HepG2 (cell line): Measurements from ENCODE around the gene KIAA1217. TPM values are rescaled to one million over a fixed set of nuclear protein-coding genes. Genes with fewer than 3 reads are reported as not detected.

Experiments used
- ATAC-seq: fragments of 200-7000 bp; cut with Tn5 transposase; 3 replicates; pipeline ENCODE4 v1.9.1; 2020; ENCODE audit warnings: mild to moderate bottlenecking, moderate library complexity
- BruUV-seq: library from RNA; stranded (reverse); fragments of 400-500 nt; replicated peaks from 2 replicates; lab custom pipeline; 2021; lab: Mats Ljungman, UMichigan
- CTCF ChIA-PET: fragments of 300-600 bp; formaldehyde crosslinking; extraction: SDS; loops from one replicate; lab custom pipeline; 2021; ENCODE audit warnings: low total read pairs, inconsistent platforms, low intra/inter-chr PET ratio; lab: Yijun Ruan, JAX
- POLR2A ChIA-PET: fragments of 350-600 bp; sonication (Branson Sonifier 250); formaldehyde crosslinking; loops from one replicate; lab custom pipeline; 2020; ENCODE audit warnings: antibody characterized with exemption, inconsistent platforms; lab: Yijun Ruan, JAX
- DNase-seq: peaks from one replicate; pipeline ENCODE4 v3.0.0-alpha.2; 2015; ENCODE audit warnings: low spot score
- FAIRE-seq: peaks from 3 replicates; lab custom pipeline; 2011; peaks lifted over from hg19 to GRCh38; lab: Jason Lieb, UNC
- H2AFZ ChIP-seq: one replicate; pipeline ENCODE4 v1.6.1; 2011; ENCODE audit warnings: low read length, inconsistent platforms
- H3K27ac ChIP-seq: fragments of 300-600 bp; 3 replicates; pipeline ENCODE4 v1.8.0; 2011; ENCODE audit warnings: mixed run types, mild to moderate bottlenecking, mixed read lengths, low read length, inconsistent platforms; ENCODE audit not compliant: insufficient read depth; ENCODE audit errors: extremely low read length
- H3K27me3 ChIP-seq, 2 experiments: fragments of 200-600 bp in 1 of 2; 2 replicates in 1 of 2; 3 replicates in 1 of 2; pipeline versions ENCODE4 v1.6.0 to v1.8.0; 2011; ENCODE audit warnings: low read length in 2 of 2, mild to moderate bottlenecking in 2 of 2, moderate library complexity in 2 of 2, inconsistent platforms in 1 of 2; ENCODE audit not compliant: insufficient read depth in 2 of 2, control insufficient read depth in 1 of 2
- H3K36me3 ChIP-seq, 2 experiments: fragments of 200-600 bp in 1 of 2; replicated peaks in 1 of 2; 2 replicates in 1 of 2; 3 replicates in 1 of 2; pipeline versions ENCODE4 v1.5.1 to v1.8.0; 2011; ENCODE audit warnings: low read length in 2 of 2, inconsistent platforms in 1 of 2; ENCODE audit not compliant: insufficient read depth in 2 of 2, control insufficient read depth in 1 of 2
- H3K4me1 ChIP-seq: 2 replicates; pipeline ENCODE4 v1.5.1; 2012; ENCODE audit warnings: low read length, inconsistent platforms; ENCODE audit not compliant: insufficient read depth
- H3K4me2 ChIP-seq: 2 replicates; pipeline ENCODE4 v1.6.0; 2011; ENCODE audit warnings: low read depth, low read length, inconsistent platforms
- H3K4me3 ChIP-seq, 3 experiments: fragments of 200-600 bp in 1 of 3; sonication (generic), shearing (Covaris generic) in 1 of 3; replicated peaks in 1 of 3; 2 replicates each; pipeline ENCODE4 v1.5.1; 2011 to 2016; ENCODE audit warnings: low read length in 3 of 3, inconsistent platforms in 2 of 3, low read depth in 2 of 3, mild to moderate bottlenecking in 2 of 3, control low read depth in 1 of 3, mixed read lengths in 1 of 3; ENCODE audit not compliant: insufficient read depth in 1 of 3
- H3K79me2 ChIP-seq: one replicate; pipeline ENCODE4 v1.6.1; 2011; ENCODE audit warnings: low read length, inconsistent platforms; ENCODE audit not compliant: insufficient read depth
- H3K9ac ChIP-seq: 2 replicates; pipeline ENCODE4 v1.6.0; 2011; ENCODE audit warnings: mild to moderate bottlenecking, low read depth, low read length, inconsistent platforms; ENCODE audit not compliant: insufficient read depth
- H3K9me3 ChIP-seq: 2 replicates; pipeline ENCODE4 v1.5.1; 2012; ENCODE audit warnings: mild to moderate bottlenecking, low read length
- H4K20me1 ChIP-seq: 2 replicates; pipeline ENCODE4 v1.6.0; 2011; ENCODE audit warnings: inconsistent platforms, mild to moderate bottlenecking, low read length, moderate library complexity; ENCODE audit not compliant: insufficient read depth
- ARNTL ChIP-seq: sonication (generic); formaldehyde crosslinking; IDR thresholded peaks from 2 replicates; pipeline ENCODE4 v1.4.0; 2020; ENCODE audit warnings: mild to moderate bottlenecking, missing genetic modification reagents
- ISX ChIP-seq: sonication (generic); formaldehyde crosslinking; conservative IDR thresholded peaks from 2 replicates; pipeline ENCODE4 v1.5.0; 2020; ENCODE audit warnings: missing genetic modification reagents
- JARID2 ChIP-seq: sonication (generic); formaldehyde crosslinking; IDR thresholded peaks from 2 replicates; pipeline ENCODE4 v1.8.1; 2023; ENCODE audit warnings: missing genetic modification reagents, inconsistent platforms; ENCODE audit not compliant: insufficient replicate concordance
- KLF13 ChIP-seq: sonication (generic); formaldehyde crosslinking; IDR thresholded peaks from 2 replicates; pipeline ENCODE4 v1.4.0; 2020; ENCODE audit warnings: mild to moderate bottlenecking, missing genetic modification reagents
- MIER3 ChIP-seq: IDR thresholded peaks from 2 replicates; pipeline ENCODE4 v1.6.1; 2016; ENCODE audit warnings: missing compliant biosample characterization, borderline replicate concordance
- NFIB ChIP-seq: sonication (generic); formaldehyde crosslinking; IDR thresholded peaks from 2 replicates; pipeline ENCODE4 v1.9.0; 2021; ENCODE audit warnings: missing genetic modification reagents, mild to moderate bottlenecking, borderline replicate concordance
- NRL ChIP-seq: sonication (generic); formaldehyde crosslinking; IDR thresholded peaks from 2 replicates; pipeline ENCODE4 v1.5.0; 2020; ENCODE audit warnings: missing genetic modification reagents, mild to moderate bottlenecking, moderate library complexity, borderline replicate concordance
- PITX1 ChIP-seq: sonication (generic); formaldehyde crosslinking; IDR thresholded peaks from 2 replicates; pipeline ENCODE4 v1.5.1; 2020; ENCODE audit warnings: mild to moderate bottlenecking, missing genetic modification reagents
- THAP11 ChIP-seq: IDR thresholded peaks from 2 replicates; pipeline ENCODE4 v1.6.1; 2016; ENCODE audit warnings: missing biosample characterization, missing genetic modification reagents
- ZKSCAN1 ChIP-seq: fragments of 150-350 bp; IDR thresholded peaks from 2 replicates; pipeline ENCODE4 v1.6.1; 2014; ENCODE audit warnings: low read length
- ZNF468 ChIP-seq: sonication (generic); formaldehyde crosslinking; IDR thresholded peaks from 2 replicates; pipeline ENCODE4 v1.8.0; 2022; ENCODE audit warnings: mild to moderate bottlenecking, moderate library complexity, missing genetic modification reagents
- ZNF704 ChIP-seq: sonication (generic); formaldehyde crosslinking; IDR thresholded peaks from 2 replicates; pipeline ENCODE4 v1.8.1; 2023; ENCODE audit warnings: mild to moderate bottlenecking, inconsistent platforms, moderate library complexity, missing genetic modification reagents, borderline replicate concordance
- WGBS: methylation state at CpG from one replicate; pipeline ENCODE4 v1.1.6; 2017; ENCODE audit warnings: low lambda C conversion rate; 5-methylcytosine and 5-hydroxymethylcytosine counted together
- in situ Hi-C: cut with HindIII; loops from 2 replicates; pipeline ENCODE4 v1.10.0; 2017; ENCODE audit warnings: low pct_unique_long_range_greater_than_20kb; ENCODE audit not compliant: extremely low pct_ligation_motif_present
- intact Hi-C: fragments of 100-400 bp; cut with micrococcal nuclease; formaldehyde crosslinking; loops from one replicate; pipeline ENCODE4 v1.10.0; 2022; ENCODE audit not compliant: unreplicated experiment
- polyA plus RNA-seq, 8 experiments: library from polyadenylated mRNA; depleted of rRNA in 3 of 8; stranded (reverse) in 7 of 8; unstranded in 1 of 8; fragments of >200 nt; fragmentation: Illumina TruSeq in 4 of 8; extraction: Trizol in 4 of 8; gene quantifications; 2 replicates each; pipeline versions ENCODE4 v1.2.1 to v1.2.3, GENCODE V29; 2011 to 2016; ENCODE audit warnings: low read depth in 4 of 8, missing spikeins in 1 of 8, mixed read lengths in 1 of 8; ENCODE audit not compliant: insufficient read depth in 1 of 8
- total RNA-seq, 5 experiments: library from RNA; depleted of rRNA; stranded (reverse); fragments of >200 nt; fragmentation: Illumina TruSeq; extraction: Trizol; gene quantifications; 2 replicates each; pipeline ENCODE4 v1.2.3, GENCODE V29; 2016; ENCODE audit warnings: low read depth in 1 of 5
- TF ChIP-seq, protein P1 (sequence below): sonication (generic); formaldehyde crosslinking; IDR thresholded peaks from 2 replicates; pipeline ENCODE4 v1.8.1; 2022; ENCODE audit warnings: mild to moderate bottlenecking, missing genetic modification reagents

The KIAA1217 gene
- total and polyA plus RNA-seq, 2 of the 13 experiments (the other 11 are each of a cell fraction or from before 2014, with no cell fraction given), result 4.6 to 10.9 TPM

DNA sequence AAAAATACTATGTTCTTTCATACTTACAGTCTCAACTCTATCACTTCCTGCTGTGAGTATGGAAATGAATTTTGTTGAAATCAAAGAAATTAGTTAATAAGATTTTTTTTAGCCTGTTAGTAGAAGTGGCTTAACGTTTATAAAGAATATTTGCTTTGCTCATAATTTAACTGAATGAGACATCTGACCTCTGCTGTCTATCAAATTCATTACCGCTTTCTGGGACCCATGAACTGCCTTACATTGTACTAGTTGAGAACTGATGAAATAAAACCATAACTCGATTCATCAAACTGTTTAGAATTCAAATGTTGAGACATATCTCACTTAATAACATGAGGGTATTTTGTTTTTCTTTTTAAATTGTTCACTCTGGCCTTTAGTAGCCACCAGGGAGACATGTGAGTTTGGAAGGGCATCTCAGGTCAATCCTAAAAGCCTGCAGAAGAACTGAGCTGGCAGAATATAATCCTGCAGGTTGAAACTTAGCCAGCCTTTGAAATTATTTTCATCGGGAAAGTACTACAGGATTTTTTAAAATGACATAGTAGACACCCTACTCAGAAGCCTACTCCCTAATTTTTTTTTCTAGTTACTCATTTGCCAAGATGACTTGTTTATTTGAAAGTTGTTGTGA, 78.7 kb downstream of the KIAA1217 start:
- Histone ChIP-seq H3K4me3 (no peak overlapping the region), H3K27ac (no peak overlapping the region), H3K9ac (no peak overlapping the region), H3K79me2 (no peaks in the 10 kb centered on the region), H3K4me2 (no peak overlapping the region), H3K9me3 (no peaks in the 10 kb centered on the region), H3K36me3 (peaks cover 0 to 1% of the 10 kb centered on the region in 2 experiments; a peak in 1 of 5 replicates), H3K4me1 (0 out of 2 replicates have a peak, but pooled peaks cover 3% of the 10 kb centered on the region), H2AFZ (no peak overlapping the region), H4K20me1 (no peaks in the 10 kb centered on the region), H3K27me3 (no peaks in the 10 kb centered on the region)
- ChIA-PET POLR2A (no interaction called here), CTCF (no interaction called here)
- FAIRE-seq (no peak), ATAC-seq (no peak), DNase-seq (no peak)
- no TSS peak for BruUV-seq
- 79% methylated on average over 4 of the region's 4 CpGs for WGBS
- intact Hi-C loops (no loop called here), in situ Hi-C loops (no loop called here)
- TF ChIP-seq ZNF468 (CRISPR knock-in tag) (no peak), NRL (no peak), PITX1 (CRISPR knock-in tag) (no peak), THAP11 (no peak), ZKSCAN1 (no peak), ARNTL (CRISPR knock-in tag) (no peak), MIER3 (CRISPR knock-in tag) (no peak), KLF13 (CRISPR knock-in tag) (no peak), ISX (CRISPR knock-in tag) (no peak), JARID2 (CRISPR knock-in tag) (no peak), NFIB (CRISPR knock-in tag) (no peak), ZNF704 (CRISPR knock-in tag) (no peak)
- TF ChIP-seq, protein P1, sequence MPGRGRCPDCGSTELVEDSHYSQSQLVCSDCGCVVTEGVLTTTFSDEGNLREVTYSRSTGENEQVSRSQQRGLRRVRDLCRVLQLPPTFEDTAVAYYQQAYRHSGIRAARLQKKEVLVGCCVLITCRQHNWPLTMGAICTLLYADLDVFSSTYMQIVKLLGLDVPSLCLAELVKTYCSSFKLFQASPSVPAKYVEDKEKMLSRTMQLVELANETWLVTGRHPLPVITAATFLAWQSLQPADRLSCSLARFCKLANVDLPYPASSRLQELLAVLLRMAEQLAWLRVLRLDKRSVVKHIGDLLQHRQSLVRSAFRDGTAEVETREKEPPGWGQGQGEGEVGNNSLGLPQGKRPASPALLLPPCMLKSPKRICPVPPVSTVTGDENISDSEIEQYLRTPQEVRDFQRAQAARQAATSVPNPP (CRISPR knock-in tag), result no peak
